Measurements from ENCODE around the gene OSBPL5. TPM values are rescaled to one million over a fixed set of nuclear protein-coding genes. Genes with fewer than 3 reads are reported as not detected.

The OSBPL5 gene
- total and polyA plus RNA-seq, 2 donors (not counting 1 experiment from before 2014, with no cell fraction given), result 12.4 to 49.0 TPM

- DNase-seq (ENCODE audit: low read depth in 2 of 2), result no peak
- Histone ChIP-seq H3K9ac (ENCODE audit: insufficient read depth, low read length) (no peak overlapping the region), H3K4me2 (ENCODE audit: extremely low read depth, insufficient read depth, low read length) (no peak overlapping the region), H3K27ac (ENCODE audit: insufficient read depth, low read length) (no peak overlapping the region), H4K20me1 (ENCODE audit: control insufficient read depth, extremely low read depth, insufficient read depth, low read length) (no peaks in the 10 kb centered on the region), H3K9me3 (ENCODE audit: control insufficient read depth, insufficient read depth, low read depth, low read length) (no peaks in the 10 kb centered on the region), H3K4me1 (ENCODE audit: control insufficient read depth, extremely low read depth, insufficient read depth, low read length) (peaks cover 14% of the 10 kb centered on the region), H3K27me3 (ENCODE audit: control insufficient read depth, insufficient read depth, low read length) (no peaks in the 10 kb centered on the region), H3K4me3 (replicated peaks in 1 of 4; ENCODE audit: control extremely low read depth in 1 of 4, insufficient read depth in 1 of 4, low read depth in 3 of 4, low read length in 4 of 4) (no peak overlapping the region), H3K79me2 (ENCODE audit: control insufficient read depth, insufficient read depth, low read length) (no peaks in the 10 kb centered on the region), H3K36me3 (ENCODE audit: control insufficient read depth, insufficient read depth, low read length) (peaks cover 29% of the 10 kb centered on the region), H2AFZ (ENCODE audit: low read length) (no peak overlapping the region)
- TF ChIP-seq, protein P1, sequence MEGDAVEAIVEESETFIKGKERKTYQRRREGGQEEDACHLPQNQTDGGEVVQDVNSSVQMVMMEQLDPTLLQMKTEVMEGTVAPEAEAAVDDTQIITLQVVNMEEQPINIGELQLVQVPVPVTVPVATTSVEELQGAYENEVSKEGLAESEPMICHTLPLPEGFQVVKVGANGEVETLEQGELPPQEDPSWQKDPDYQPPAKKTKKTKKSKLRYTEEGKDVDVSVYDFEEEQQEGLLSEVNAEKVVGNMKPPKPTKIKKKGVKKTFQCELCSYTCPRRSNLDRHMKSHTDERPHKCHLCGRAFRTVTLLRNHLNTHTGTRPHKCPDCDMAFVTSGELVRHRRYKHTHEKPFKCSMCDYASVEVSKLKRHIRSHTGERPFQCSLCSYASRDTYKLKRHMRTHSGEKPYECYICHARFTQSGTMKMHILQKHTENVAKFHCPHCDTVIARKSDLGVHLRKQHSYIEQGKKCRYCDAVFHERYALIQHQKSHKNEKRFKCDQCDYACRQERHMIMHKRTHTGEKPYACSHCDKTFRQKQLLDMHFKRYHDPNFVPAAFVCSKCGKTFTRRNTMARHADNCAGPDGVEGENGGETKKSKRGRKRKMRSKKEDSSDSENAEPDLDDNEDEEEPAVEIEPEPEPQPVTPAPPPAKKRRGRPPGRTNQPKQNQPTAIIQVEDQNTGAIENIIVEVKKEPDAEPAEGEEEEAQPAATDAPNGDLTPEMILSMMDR (conservative IDR thresholded peaks at IDR 0.05 in 1 of 2, IDR thresholded peaks at IDR 0.05 in 1 of 2; ENCODE audit: low read depth in 1 of 2, low read length in 2 of 2), result no peak
Measured at GRCh38 chr11:3126207-3126865, 38.8 kb downstream of the OSBPL5 start.

- Histone ChIP-seq H4K20me1 (ENCODE audit: control insufficient read depth, extremely low read depth, insufficient read depth, low read length) (no peaks in the 10 kb centered on the region), H3K27ac (ENCODE audit: insufficient read depth, low read length) (no peak overlapping the region), H3K36me3 (ENCODE audit: control insufficient read depth, insufficient read depth, low read length) (peaks cover 35% of the 10 kb centered on the region), H2AFZ (ENCODE audit: low read length) (no peak overlapping the region), H3K4me2 (ENCODE audit: extremely low read depth, insufficient read depth, low read length) (no peak overlapping the region), H3K4me1 (ENCODE audit: control insufficient read depth, extremely low read depth, insufficient read depth, low read length) (peaks cover 14% of the 10 kb centered on the region), H3K9me3 (ENCODE audit: control insufficient read depth, insufficient read depth, low read depth, low read length) (no peaks in the 10 kb centered on the region), H3K9ac (ENCODE audit: insufficient read depth, low read length) (no peak overlapping the region), H3K4me3 (replicated peaks in 1 of 4; ENCODE audit: control extremely low read depth in 1 of 4, insufficient read depth in 1 of 4, low read depth in 3 of 4, low read length in 4 of 4) (no peak overlapping the region), H3K27me3 (ENCODE audit: control insufficient read depth, insufficient read depth, low read length) (no peaks in the 10 kb centered on the region), H3K79me2 (ENCODE audit: control insufficient read depth, insufficient read depth, low read length) (no peaks in the 10 kb centered on the region)
- no peak for DNase-seq (ENCODE audit: low read depth in 2 of 2)
- TF ChIP-seq EZH2 (IDR thresholded peaks at IDR 0.05; ENCODE audit: low read length, missing control alignments), result no peak
- TF ChIP-seq, protein P1 (conservative IDR thresholded peaks at IDR 0.05 in 1 of 2, IDR thresholded peaks at IDR 0.05 in 1 of 2; ENCODE audit: low read depth in 1 of 2, low read length in 2 of 2), result peak in 1 of 2 donors; percentile 15
Measured at GRCh38 chr11:3124821-3125220, 40.3 kb downstream of the OSBPL5 start.

DNA sequence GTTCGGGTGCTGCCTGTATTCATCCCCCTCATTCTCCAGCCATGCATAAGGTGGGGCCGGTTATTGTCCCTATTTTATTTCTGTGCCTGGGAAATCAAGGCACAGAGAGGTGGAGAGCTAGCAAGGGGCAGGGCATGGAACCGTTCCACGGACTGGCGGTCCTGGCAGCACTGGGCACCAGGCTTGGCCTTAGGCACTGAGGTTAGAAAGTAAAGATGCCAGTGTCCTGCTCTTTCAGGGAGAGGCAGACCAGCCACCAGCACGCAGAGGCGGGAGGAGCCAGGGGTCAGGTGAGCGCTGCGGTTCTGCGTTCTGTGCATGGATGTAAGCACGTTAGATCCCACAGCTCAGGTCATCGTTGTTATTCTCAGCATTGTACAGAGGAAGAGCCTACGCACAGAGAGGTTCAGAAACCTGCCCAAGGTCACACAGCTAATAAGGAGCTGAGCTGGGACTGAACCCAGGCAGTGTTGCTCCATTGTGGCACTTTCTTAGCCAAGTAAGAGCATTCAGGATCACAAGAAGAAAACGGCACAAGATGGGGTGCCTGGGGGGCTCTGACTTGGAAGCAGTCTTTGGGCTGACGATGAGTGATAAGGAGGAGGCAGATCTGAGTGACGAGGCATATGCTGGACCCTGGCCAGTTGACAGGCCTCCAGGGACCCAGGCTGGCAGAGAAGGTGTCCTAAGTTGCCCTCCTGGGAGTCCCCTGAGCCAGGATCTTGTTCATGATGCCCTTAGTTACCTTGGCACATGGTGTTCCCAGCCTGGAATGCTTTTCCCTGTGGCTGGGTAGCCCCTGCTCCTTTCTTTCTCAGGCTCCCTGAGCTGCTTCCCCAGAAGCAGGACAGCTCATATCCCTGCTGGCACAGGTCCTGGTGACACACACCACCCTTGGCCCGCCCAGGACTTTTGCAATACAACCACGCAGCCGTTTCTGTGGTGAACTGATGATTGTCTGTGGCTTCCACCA lies 41.1 kb downstream of the OSBPL5 start:
- Histone ChIP-seq H3K27ac (ENCODE audit: insufficient read depth, low read length) (peak overlapping the region; percentile 70), H2AFZ (ENCODE audit: low read length) (no peak overlapping the region), H3K36me3 (ENCODE audit: control insufficient read depth, insufficient read depth, low read length) (peaks cover 40% of the 10 kb centered on the region), H4K20me1 (ENCODE audit: control insufficient read depth, extremely low read depth, insufficient read depth, low read length) (no peaks in the 10 kb centered on the region), H3K4me1 (ENCODE audit: control insufficient read depth, extremely low read depth, insufficient read depth, low read length) (peaks cover 14% of the 10 kb centered on the region), H3K4me3 (replicated peaks in 1 of 4; ENCODE audit: control extremely low read depth in 1 of 4, insufficient read depth in 1 of 4, low read depth in 3 of 4, low read length in 4 of 4) (no peak overlapping the region), H3K9ac (ENCODE audit: insufficient read depth, low read length) (no peak overlapping the region), H3K4me2 (ENCODE audit: extremely low read depth, insufficient read depth, low read length) (no peak overlapping the region), H3K79me2 (ENCODE audit: control insufficient read depth, insufficient read depth, low read length) (no peaks in the 10 kb centered on the region), H3K27me3 (ENCODE audit: control insufficient read depth, insufficient read depth, low read length) (no peaks in the 10 kb centered on the region), H3K9me3 (ENCODE audit: control insufficient read depth, insufficient read depth, low read depth, low read length) (no peaks in the 10 kb centered on the region)
- DNase-seq (ENCODE audit: low read depth in 2 of 2), result peak; percentile 95 to 97
- TF ChIP-seq, protein P1 (conservative IDR thresholded peaks at IDR 0.05 in 1 of 2, IDR thresholded peaks at IDR 0.05 in 1 of 2; ENCODE audit: low read depth in 1 of 2, low read length in 2 of 2), result peak in 1 of 2 donors; percentile 19
- no peak for TF ChIP-seq EZH2 (IDR thresholded peaks at IDR 0.05; ENCODE audit: low read length, missing control alignments)
